Hepatocyte (in vitro differentiated cells): ENCODE data around the gene FBN1.

Source experiments
- CTCF ChIP-seq: fragments of 200-600 bp; sonication (generic); IDR thresholded peaks from 2 replicates; pipeline ENCODE4 v1.5.1; 2016; ENCODE audit warnings: antibody characterized with exemption, mild to moderate bottlenecking; ENCODE audit not compliant: poor library complexity
- EZH2 ChIP-seq: fragments of 200-600 bp; sonication (generic); IDR thresholded peaks from 2 replicates; pipeline ENCODE4 v1.6.1; 2016; ENCODE audit warnings: antibody characterized with exemption, mild to moderate bottlenecking, borderline replicate concordance
- EZH2phosphoT487 ChIP-seq: fragments of 200-600 bp; sonication (generic); IDR thresholded peaks from one replicate; pipeline ENCODE4 v1.6.1; 2018; ENCODE audit warnings: antibody characterized with exemption, mild to moderate bottlenecking, low read depth, moderate library complexity; ENCODE audit not compliant: unreplicated experiment, severe bottlenecking

- TF ChIP-seq CTCF (no peak), EZH2 (no peak), EZH2phosphoT487 (no peak)
Measured at GRCh38 chr15:48677821-48678220, 32.3 kb upstream of the FBN1 start.
